ENCODE data around the gene C11orf65. TPM values are rescaled to one million over a fixed set of nuclear protein-coding genes. Genes with fewer than 3 reads are reported as not detected.

C11orf65 gene
- total RNA-seq, 1 experiment from 2014 or later = 1.3 TPM

- no peak overlapping the region for H3K27ac ChIP-seq (ENCODE audit: low read depth, low read length)
- TF ChIP-seq MAX (IDR thresholded peaks at IDR 0.05) (no peak), YY1 (IDR thresholded peaks at IDR 0.05; ENCODE audit: extremely low read depth, insufficient replicate concordance, low read depth, low read length) (no peak), RAD21 (IDR thresholded peaks at IDR 0.05; ENCODE audit: low read depth) (no peak), CBX3 (IDR thresholded peaks at IDR 0.05; ENCODE audit: low read depth) (no peak), REST (IDR thresholded peaks at IDR 0.05; ENCODE audit: low read depth) (no peak), SIN3A (IDR thresholded peaks at IDR 0.05; ENCODE audit: low read depth) (no peak), ATF3 (IDR thresholded peaks at IDR 0.05) (no peak), ZFX (IDR thresholded peaks at IDR 0.05) (no peak), EZH2 (IDR thresholded peaks at IDR 0.05) (no peak), SP1 (IDR thresholded peaks at IDR 0.05; ENCODE audit: low read depth) (no peak), POLR2A (IDR thresholded peaks at IDR 0.05; ENCODE audit: borderline replicate concordance, extremely low read depth, insufficient read depth, insufficient read length) (no peak), ELF1 (IDR thresholded peaks at IDR 0.05; ENCODE audit: borderline replicate concordance, low read depth) (no peak), ZBTB33 (IDR thresholded peaks at IDR 0.05; ENCODE audit: extremely low read depth, insufficient replicate concordance, low read length) (no peak), EGR1 (IDR thresholded peaks at IDR 0.05; ENCODE audit: low read depth) (no peak), TCF7L2 (IDR thresholded peaks at IDR 0.05; ENCODE audit: borderline replicate concordance, extremely low read depth, insufficient read depth, insufficient read length) (no peak)
- peaks cover 10 to 14% of the 10 kb centered on the region in 2 experiments; a peak in 2 of 4 replicates for H3K36me3 ChIP-seq (ENCODE audit: control insufficient read depth in 1 of 2, insufficient read depth in 2 of 2, low read length in 2 of 2)
- no peak overlapping the region for H3K4me3 ChIP-seq (replicated peaks in 1 of 2; ENCODE audit: low read depth in 1 of 2, low read length in 2 of 2)
- ChIA-PET POLR2A (no interaction called here), CTCF (no interaction called here), RAD21 (ENCODE audit: low non-redundant PET in 1 of 2, low total read pairs in 2 of 2, uncharacterized antibody in 2 of 2, unreplicated experiment in 2 of 2) (no interaction called here)
- intact Hi-C loops (cut with micrococcal nuclease) = no loop called here
- no peak for DNase-seq (ENCODE audit: low read depth, low spot score)
- no peaks in the 10 kb centered on the region for H3K27me3 ChIP-seq (ENCODE audit: insufficient read depth, low read length)
- no peaks in the 10 kb centered on the region for H3K79me2 ChIP-seq (ENCODE audit: insufficient read depth, low read length)
- no peak overlapping the region for H3K9ac ChIP-seq (ENCODE audit: low read length)
- no peak for ATAC-seq
- H3K4me2 ChIP-seq (ENCODE audit: low read length) = no peak overlapping the region
- BruUV-seq (replicated peaks) = no TSS peak
- no peaks in the 10 kb centered on the region for H3K9me3 ChIP-seq (ENCODE audit: control insufficient read depth in 1 of 2, insufficient read depth in 1 of 2, low read depth in 1 of 2, low read length in 2 of 2)
- no peaks in the 10 kb centered on the region for H3K4me1 ChIP-seq (ENCODE audit: control insufficient read depth in 1 of 2, insufficient read depth in 2 of 2, low read length in 2 of 2)
- no peaks in the 10 kb centered on the region for H4K20me1 ChIP-seq (ENCODE audit: insufficient read depth)
- no peak overlapping the region for H2AFZ ChIP-seq (ENCODE audit: low read depth, low read length, poor library complexity, severe bottlenecking)
- no peaks in the 10 kb centered on the region for H3K9me2 ChIP-seq (ENCODE audit: insufficient read depth)
Measured at GRCh38 chr11:108351468-108351867, 115.9 kb downstream of the C11orf65 start.

Data from HCT116 (cell line).